Sigmoid colon (tissue), 7 donors: ENCODE results near the gene LAMB1. TPM values are rescaled to one million over a fixed set of nuclear protein-coding genes. Genes with fewer than 3 reads are reported as not detected.

Experiments used
- DNase-seq: peaks from one replicate; pipeline ENCODE4 v3.0.0-alpha.2; 2019
- H3K27ac ChIP-seq, 4 donors: fragments of 200-600 bp; sonication (generic); one replicate each; pipeline ENCODE4 v1.5.1; 2016 to 2019; ENCODE audit warnings: mild to moderate bottlenecking in 1 of 4
- H3K27me3 ChIP-seq, 3 donors: fragments of 200-600 bp; sonication (generic); one replicate each; pipeline ENCODE4 v1.5.1; 2019; ENCODE audit warnings: mild to moderate bottlenecking in 1 of 3
- H3K36me3 ChIP-seq, 4 donors: fragments of 200-600 bp; sonication (generic); one replicate each; pipeline ENCODE4 v1.5.1; 2016 to 2019
- H3K4me1 ChIP-seq, 4 donors: fragments of 200-600 bp; sonication (generic); one replicate each; pipeline ENCODE4 v1.5.1; 2017 to 2019
- H3K4me3 ChIP-seq, 4 donors: fragments of 200-600 bp; sonication (generic); one replicate each; pipeline ENCODE4 v1.5.1; 2017 to 2019; ENCODE audit warnings: mild to moderate bottlenecking in 2 of 4, moderate library complexity in 1 of 4
- H3K9me3 ChIP-seq, 4 donors: fragments of 200-600 bp in 3 of 4; sonication (generic) in 3 of 4; one replicate each; pipeline versions ENCODE4 v1.5.1 to v1.6.1; 2013 to 2019
- EP300 ChIP-seq, 4 donors: sonication (generic); formaldehyde crosslinking; IDR thresholded peaks; one replicate each; pipeline ENCODE4 v1.6.1; 2017; ENCODE audit warnings: antibody characterized with exemption in 4 of 4
- POLR2A ChIP-seq, 2 donors: fragments of 450-650 bp; IDR thresholded peaks; one replicate each; pipeline ENCODE4 v1.6.1; 2016; ENCODE audit warnings: antibody characterized with exemption in 2 of 2, mild to moderate bottlenecking in 2 of 2, moderate library complexity in 2 of 2
- POLR2AphosphoS5 ChIP-seq, 4 donors: sonication (generic); formaldehyde crosslinking; IDR thresholded peaks; one replicate each; pipeline ENCODE4 v1.6.1; 2017; ENCODE audit warnings: antibody characterized with exemption in 4 of 4
- WGBS, 2 donors: extraction: QIAGEN DNeasy Blood & Tissue Kit; methylation state at CpG; one replicate each; pipeline ENCODE4 v1.1.7; 2013; 5-methylcytosine and 5-hydroxymethylcytosine counted together
- intact Hi-C: fragments of 100-400 bp; cut with DNase I; formaldehyde crosslinking; loops from one replicate; pipeline ENCODE4 v1.15.1; 2023
- polyA plus RNA-seq, 3 donors: library from polyadenylated mRNA; stranded (reverse); fragments of 200-250 nt; gene quantifications; one replicate each; pipeline ENCODE4 v1.2.3, GENCODE V29; 2013
- total RNA-seq, 4 donors: library from RNA; depleted of rRNA; stranded (reverse); fragments of >200 nt; gene quantifications; one replicate each; pipeline ENCODE4 v1.1.0, GENCODE V29; 2016
- TF ChIP-seq, protein P1 (sequence below), 4 experiments: fragments of 450-650 bp in 3 of 4; fragments of 200-600 bp in 1 of 4; IDR thresholded peaks; one replicate each; pipeline ENCODE4 v1.5.1; 2016 to 2019; ENCODE audit warnings: antibody characterized with exemption in 4 of 4, mild to moderate bottlenecking in 3 of 4, moderate library complexity in 2 of 4
- donor health status: healthy with polysubstance abuse.
- donor health status: Bipolar disorder and iron deficiency.
- donor health status: healthy.

Gene LAMB1
- total and polyA plus RNA-seq, 7 donors: 16.9 to 246 (median 161) TPM

DNA sequence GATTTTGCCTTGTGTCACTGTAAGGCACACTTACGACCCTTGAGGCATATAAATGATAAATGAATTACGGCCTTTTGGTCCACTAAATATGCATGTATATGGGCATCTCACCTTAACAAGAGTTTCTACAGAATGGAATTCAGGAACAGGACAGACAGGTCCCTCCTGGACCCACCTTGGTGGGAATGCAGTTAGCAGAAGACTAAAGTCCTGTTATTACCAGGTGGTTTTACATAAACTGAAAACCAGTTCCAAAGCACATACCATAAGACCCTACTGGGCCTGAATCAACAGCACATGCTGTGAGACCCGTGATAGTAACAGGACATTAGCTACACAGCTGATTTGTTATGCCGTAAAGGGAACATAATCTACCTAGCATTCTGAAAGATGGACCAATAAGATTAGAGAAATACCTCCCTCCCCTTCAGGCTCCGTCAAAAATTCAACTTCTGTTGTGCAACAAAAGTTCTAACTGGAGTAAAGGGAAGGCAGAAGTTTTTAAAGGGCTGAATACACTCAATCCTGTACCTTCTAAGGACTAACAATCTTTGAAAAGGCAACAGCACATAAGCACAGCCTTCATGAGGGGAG lies 24.0 kb downstream of the LAMB1 start:
- H3K27me3 ChIP-seq: no peaks in the 10 kb centered on the region
- no peak for TF ChIP-seq POLR2AphosphoS5 (IDR thresholded peaks at IDR 0.05)
- no peak for TF ChIP-seq POLR2A (IDR thresholded peaks at IDR 0.05)
- TF ChIP-seq, protein P1, sequence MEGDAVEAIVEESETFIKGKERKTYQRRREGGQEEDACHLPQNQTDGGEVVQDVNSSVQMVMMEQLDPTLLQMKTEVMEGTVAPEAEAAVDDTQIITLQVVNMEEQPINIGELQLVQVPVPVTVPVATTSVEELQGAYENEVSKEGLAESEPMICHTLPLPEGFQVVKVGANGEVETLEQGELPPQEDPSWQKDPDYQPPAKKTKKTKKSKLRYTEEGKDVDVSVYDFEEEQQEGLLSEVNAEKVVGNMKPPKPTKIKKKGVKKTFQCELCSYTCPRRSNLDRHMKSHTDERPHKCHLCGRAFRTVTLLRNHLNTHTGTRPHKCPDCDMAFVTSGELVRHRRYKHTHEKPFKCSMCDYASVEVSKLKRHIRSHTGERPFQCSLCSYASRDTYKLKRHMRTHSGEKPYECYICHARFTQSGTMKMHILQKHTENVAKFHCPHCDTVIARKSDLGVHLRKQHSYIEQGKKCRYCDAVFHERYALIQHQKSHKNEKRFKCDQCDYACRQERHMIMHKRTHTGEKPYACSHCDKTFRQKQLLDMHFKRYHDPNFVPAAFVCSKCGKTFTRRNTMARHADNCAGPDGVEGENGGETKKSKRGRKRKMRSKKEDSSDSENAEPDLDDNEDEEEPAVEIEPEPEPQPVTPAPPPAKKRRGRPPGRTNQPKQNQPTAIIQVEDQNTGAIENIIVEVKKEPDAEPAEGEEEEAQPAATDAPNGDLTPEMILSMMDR (IDR thresholded peaks at IDR 0.05): no peak
- no peak for TF ChIP-seq EP300 (IDR thresholded peaks at IDR 0.05)
- DNase-seq: no peak
- 85 to 91% methylated on average over 5 of the region's 5 CpGs for WGBS, 2 donors
- peaks cover 0 to 30% (median 27%) of the 10 kb centered on the region in 4 donors for H3K4me1 ChIP-seq
- intact Hi-C loops: no loop called here
- H3K4me3 ChIP-seq: no peak overlapping the region
- H3K9me3 ChIP-seq: no peaks in the 10 kb centered on the region
- peaks cover 20 to 76% (median 47%) of the 10 kb centered on the region in 4 donors for H3K36me3 ChIP-seq
- H3K27ac ChIP-seq: peak overlapping the region in 2 of 4 donors; percentile 9 to 38

DNA sequence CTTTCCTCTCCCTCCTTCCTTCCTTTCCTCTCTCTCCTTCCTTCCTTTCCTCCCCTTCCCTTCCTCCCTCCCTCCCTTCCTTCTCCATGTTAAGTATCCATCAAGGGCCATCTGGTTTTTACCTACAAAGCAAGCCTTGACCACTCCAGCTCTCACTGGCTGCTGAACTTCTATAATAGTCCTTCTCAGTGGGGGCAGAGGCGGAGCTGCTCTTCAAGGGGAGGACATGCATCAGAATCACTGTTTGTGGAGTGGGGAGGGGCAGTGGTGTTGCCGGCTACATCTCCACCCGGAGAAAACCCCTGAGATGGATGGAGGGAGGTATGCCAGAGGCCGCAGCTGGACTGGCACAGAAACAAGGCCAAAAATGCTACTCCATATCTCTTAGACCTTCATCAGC lies 25.9 kb downstream of the LAMB1 start:
- Histone ChIP-seq H3K27ac (peak overlapping the region in 3 of 4 donors; percentile 3 to 24 (median 6)), H3K27me3 (no peaks in the 10 kb centered on the region), H3K4me1 (peaks cover 0 to 30% (median 19%) of the 10 kb centered on the region in 4 donors), H3K9me3 (no peaks in the 10 kb centered on the region), H3K36me3 (peaks cover 20 to 89% (median 47%) of the 10 kb centered on the region in 4 donors), H3K4me3 (no peak overlapping the region)
- DNase-seq: peak; percentile 48
- TF ChIP-seq EP300 (IDR thresholded peaks at IDR 0.05) (no peak), POLR2AphosphoS5 (IDR thresholded peaks at IDR 0.05) (no peak), POLR2A (IDR thresholded peaks at IDR 0.05) (no peak)
- TF ChIP-seq, protein P1 (IDR thresholded peaks at IDR 0.05): no peak
- intact Hi-C loops: no loop called here
- 90 to 93% methylated on average over 4 of the region's 4 CpGs for WGBS, 2 donors

DNA sequence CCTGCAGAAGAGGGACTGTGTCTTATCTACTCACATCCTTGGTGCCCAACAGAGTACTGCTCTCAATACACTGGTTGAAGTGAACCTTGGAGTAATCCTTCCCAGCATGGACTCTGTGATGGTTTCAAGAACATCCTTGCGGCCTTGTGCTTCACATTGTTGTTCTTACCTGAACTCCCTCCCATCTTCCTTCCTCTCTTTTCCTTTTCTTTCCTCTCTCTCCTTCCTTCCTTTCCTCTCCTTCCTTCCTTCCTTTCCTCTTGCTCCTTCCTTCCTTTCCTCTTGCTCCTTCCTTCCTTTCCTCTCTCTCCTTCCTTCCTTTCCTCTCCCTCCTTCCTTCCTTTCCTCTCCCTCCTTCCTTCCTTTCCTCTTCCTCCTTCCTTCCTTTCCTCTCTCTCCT lies 26.3 kb downstream of the LAMB1 start:
- Histone ChIP-seq H3K27me3 (no peaks in the 10 kb centered on the region), H3K4me3 (no peak overlapping the region), H3K4me1 (peaks cover 0 to 30% (median 19%) of the 10 kb centered on the region in 4 donors), H3K27ac (peak overlapping the region in 1 of 4 donors; percentile 3), H3K36me3 (peaks cover 20 to 91% (median 47%) of the 10 kb centered on the region in 4 donors), H3K9me3 (no peaks in the 10 kb centered on the region)
- TF ChIP-seq POLR2AphosphoS5 (IDR thresholded peaks at IDR 0.05) (peak in 1 of 4 donors; percentile 1), EP300 (IDR thresholded peaks at IDR 0.05) (no peak)
- DNase-seq: no peak
- intact Hi-C loops: no loop called here
- WGBS, 2 donors: 50 to 92% methylated on average over 1 of the region's 1 CpG

DNA sequence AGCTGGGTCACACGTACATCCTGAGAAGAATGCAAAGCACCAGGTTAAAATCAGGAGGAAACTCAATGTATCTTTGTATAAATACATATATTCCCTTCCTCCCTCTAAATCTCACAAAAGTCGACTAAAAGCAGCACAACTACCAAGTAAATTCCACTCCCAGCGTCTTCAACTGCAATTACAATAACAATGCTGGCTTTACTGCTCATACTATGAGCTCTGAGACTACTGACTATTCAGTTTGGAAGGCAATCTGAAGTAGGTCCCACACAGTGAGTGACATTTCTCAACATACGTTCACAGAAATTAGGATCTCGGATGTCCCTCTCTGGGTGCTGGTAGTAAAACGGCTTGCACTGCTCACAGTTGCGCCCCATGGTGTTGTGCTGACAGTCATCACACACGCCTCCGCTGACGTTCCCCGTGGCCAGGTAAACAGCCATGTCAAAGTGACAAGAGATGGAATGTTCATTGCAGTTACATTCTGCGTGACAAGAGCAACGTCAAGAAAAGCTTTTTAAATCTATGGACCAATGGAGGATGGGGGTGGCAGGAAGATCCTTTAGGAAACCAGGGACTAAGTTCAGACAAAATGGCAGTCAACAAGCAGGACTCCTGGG lies 27.5 kb downstream of the LAMB1 start:
- TF ChIP-seq POLR2A (IDR thresholded peaks at IDR 0.05) (no peak), EP300 (IDR thresholded peaks at IDR 0.05) (no peak), POLR2AphosphoS5 (IDR thresholded peaks at IDR 0.05) (no peak)
- TF ChIP-seq, protein P1 (IDR thresholded peaks at IDR 0.05): no peak
- Histone ChIP-seq H3K36me3 (peaks cover 20 to 94% (median 47%) of the 10 kb centered on the region in 4 donors), H3K27ac (peak overlapping the region in 2 of 4 donors; percentile 8 to 79)

DNA sequence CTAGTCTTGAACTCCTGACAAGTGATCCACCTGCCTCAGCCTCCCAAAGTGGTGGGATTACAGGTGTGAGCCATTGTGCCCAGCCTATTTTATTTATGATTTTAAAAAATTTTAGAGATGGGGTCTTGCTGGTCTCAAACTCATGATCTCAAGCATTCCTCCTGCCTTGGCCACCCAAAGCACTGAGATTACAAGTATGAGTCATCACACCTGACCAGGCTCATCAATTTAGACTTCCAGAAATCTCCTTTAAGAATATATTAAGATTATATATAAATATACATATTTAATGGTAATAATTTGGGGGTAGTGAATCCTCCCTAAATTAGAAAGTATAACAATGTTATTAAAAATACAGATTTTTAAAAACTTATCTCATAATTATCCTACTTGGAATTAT lies 29.1 kb downstream of the LAMB1 start:
- TF ChIP-seq, protein P1 (IDR thresholded peaks at IDR 0.05): no peak
- TF ChIP-seq EP300 (IDR thresholded peaks at IDR 0.05) (no peak), POLR2AphosphoS5 (IDR thresholded peaks at IDR 0.05) (no peak), POLR2A (IDR thresholded peaks at IDR 0.05) (no peak)
- H3K4me3 ChIP-seq: no peak overlapping the region
- H3K9me3 ChIP-seq: no peaks in the 10 kb centered on the region
- intact Hi-C loops: loop anchor here (5.0 kb wide), 1 partner anchor 82 kb away; the partner anchor contains the start of gene DLD
- peak overlapping the region; percentile 62 to 79 (median 69) for H3K27ac ChIP-seq
- H3K4me1 ChIP-seq: peaks cover 0 to 38% (median 27%) of the 10 kb centered on the region in 4 donors
- no peaks in the 10 kb centered on the region for H3K27me3 ChIP-seq
- no peak for DNase-seq
- H3K36me3 ChIP-seq: peaks cover 13 to 87% (median 39%) of the 10 kb centered on the region in 4 donors

More for the DNA sequence above, 27.5 kb downstream of the LAMB1 start:
- H3K4me1 ChIP-seq: peaks cover 0 to 30% (median 23%) of the 10 kb centered on the region in 4 donors
- WGBS, 2 donors: 92% methylated on average over 13 of the region's 13 CpGs
- no peaks in the 10 kb centered on the region for H3K9me3 ChIP-seq
- DNase-seq: peak; percentile 59
- intact Hi-C loops: no loop called here
- H3K27me3 ChIP-seq: no peaks in the 10 kb centered on the region
- no peak overlapping the region for H3K4me3 ChIP-seq
